NOMO-1 treated with DMSO at 0.1 percent for 48 hours (cell line): Measurements from ENCODE around the gene CSNK1G2.

Experiments
- DNase-seq: peaks from one replicate; lab custom pipeline; 2025; ENCODE audit not compliant: unreplicated experiment; lab: John Stamatoyannopoulos, UW

The CSNK1G2 gene

GRCh38 chr19:2014731-2015607 is 74.0 kb downstream of the CSNK1G2 start:
- no peak for DNase-seq

GRCh38 chr19:2015608-2015950 is 74.6 kb downstream of the CSNK1G2 start, which contains the start of gene BTBD2:
Gene BTBD2 (minus strand): TSS chr19:2015714. CDS start chr19:2015703, 11 bp downstream.
- DNase-seq = no peak

GRCh38 chr19:2016041-2016807 is 75.3 kb downstream of the CSNK1G2 start:
- peak; percentile 48 for DNase-seq

- DNase-seq = no peak
Observed at GRCh38 chr19:2018752-2019151, 77.8 kb downstream of the CSNK1G2 start.

- DNase-seq = no peak
Observed at GRCh38 chr19:2021453-2022140, 80.6 kb downstream of the CSNK1G2 start.

GRCh38 chr19:2022289-2022688 is 81.3 kb downstream of the CSNK1G2 start:
- no peak for DNase-seq

GRCh38 chr19:2026770-2027169 is 85.8 kb downstream of the CSNK1G2 start:
- DNase-seq = no peak

- peak; percentile 33 for DNase-seq
Observed at GRCh38 chr19:2027361-2027760, 86.4 kb downstream of the CSNK1G2 start.
